HG03097 (cell line): ENCODE results near the gene ATF7.
A peak's percentile ranks its signal among the peaks of the same experiment; 100 is the strongest.

ENCODE experiments used
- ATAC-seq: cut with Tn5 transposase; IDR thresholded peaks from one replicate; pipeline ENCODE4 v1.9.1; 2021; ENCODE audit not compliant: unreplicated experiment, low FRiP score

ATF7 gene

DNA sequence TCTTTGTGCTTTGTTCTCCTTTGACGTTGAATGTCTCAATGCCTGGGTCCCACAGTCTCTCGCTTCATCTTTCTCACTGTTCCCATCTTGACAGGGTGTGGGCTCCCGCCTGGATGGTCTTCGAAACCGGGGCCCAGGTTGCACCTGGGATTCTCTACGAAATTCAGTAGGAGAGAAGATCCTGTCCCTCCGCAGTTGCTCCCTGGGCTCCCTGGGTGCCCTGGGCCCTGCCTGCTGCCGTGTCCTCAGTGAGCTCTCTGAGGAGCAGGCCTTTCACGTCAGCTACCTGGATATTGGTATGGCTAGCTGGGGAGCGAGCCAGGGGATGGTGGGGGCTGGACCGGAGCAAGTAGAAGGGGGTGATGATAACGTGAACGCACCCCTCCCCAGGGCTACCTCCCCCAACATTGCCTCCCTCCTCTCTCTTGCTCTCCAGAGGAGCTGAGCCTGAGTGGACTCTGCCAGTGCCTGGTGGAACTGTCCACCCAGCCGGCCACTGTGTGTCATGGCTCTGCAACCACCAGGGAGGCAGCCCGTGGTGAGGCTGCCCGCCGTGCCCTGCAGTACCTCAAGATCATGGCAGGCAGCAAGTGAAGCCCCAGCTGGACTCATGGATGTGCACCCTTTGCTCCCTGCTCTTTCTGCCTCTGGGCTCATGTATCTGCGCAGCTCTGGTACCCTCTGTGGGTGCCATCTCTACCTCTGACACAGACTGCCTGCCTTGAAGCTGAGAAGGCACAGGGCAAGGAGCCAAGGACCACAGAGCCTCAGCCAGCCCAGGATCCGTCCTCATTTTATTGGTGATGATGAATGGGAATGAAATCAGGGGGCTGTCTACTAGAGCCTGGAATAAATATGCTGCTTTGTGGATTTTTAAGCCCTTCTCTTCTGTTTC lies 120.4 kb downstream of the ATF7 start:
- no peak for ATAC-seq

DNA sequence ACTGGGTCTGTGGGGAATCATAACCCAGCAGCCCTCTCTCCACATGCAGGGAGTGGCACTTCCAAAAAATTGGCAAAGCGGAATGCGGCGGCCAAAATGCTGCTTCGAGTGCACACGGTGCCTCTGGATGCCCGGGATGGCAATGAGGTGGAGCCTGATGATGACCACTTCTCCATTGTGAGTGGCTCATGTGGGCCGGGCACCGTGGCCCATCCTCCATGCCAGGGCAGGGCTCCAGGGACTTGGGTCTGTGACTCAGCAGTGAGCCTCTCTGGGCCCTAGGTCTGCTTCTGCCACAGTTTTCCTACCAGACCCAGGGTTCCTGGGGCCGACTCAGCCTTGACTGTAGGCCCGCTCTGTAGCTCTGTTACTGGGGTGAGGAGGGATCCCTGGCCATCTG lies 121.1 kb downstream of the ATF7 start:
- no peak for ATAC-seq

DNA sequence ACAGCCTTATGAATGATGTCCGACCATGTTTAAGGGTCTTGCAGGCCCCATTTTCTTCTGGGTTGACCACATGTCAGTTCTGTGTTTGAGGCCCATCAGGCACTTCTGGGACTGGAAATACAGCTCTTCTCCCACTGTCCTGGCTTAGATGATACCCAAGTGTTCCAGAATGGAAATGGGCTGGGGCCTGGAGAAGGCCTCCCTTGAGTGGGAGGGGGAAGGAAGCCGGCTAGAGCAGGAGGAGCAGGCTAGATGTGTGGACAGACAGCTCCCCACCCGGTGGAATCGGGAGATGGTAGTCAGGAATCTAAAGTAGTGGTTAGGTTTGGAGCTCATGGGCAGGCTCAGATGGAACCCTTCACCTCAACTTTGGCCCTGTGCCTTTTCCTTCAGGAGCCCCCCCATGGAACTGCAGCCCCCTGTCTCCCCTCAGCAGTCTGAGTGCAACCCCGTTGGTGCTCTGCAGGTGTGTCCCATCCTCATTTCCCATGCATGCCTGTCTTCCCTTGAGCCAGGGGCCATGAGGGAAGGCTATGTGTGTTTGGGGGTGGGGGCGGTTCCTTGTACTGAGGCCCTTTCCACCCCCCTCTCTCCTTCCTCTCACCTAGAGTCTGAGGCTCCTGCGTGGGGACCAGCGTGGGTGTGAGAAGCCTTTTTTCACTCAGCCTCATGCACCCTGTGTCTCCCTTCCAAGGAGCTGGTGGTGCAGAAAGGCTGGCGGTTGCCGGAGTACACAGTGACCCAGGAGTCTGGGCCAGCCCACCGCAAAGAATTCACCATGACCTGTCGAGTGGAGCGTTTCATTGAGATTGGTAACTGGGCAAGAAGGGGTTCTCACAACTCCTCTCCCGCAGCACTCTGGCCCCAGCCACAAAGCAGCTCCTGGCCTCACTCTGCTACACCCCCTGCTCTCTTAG lies 121.9 kb downstream of the ATF7 start:
- no peak for ATAC-seq

DNA sequence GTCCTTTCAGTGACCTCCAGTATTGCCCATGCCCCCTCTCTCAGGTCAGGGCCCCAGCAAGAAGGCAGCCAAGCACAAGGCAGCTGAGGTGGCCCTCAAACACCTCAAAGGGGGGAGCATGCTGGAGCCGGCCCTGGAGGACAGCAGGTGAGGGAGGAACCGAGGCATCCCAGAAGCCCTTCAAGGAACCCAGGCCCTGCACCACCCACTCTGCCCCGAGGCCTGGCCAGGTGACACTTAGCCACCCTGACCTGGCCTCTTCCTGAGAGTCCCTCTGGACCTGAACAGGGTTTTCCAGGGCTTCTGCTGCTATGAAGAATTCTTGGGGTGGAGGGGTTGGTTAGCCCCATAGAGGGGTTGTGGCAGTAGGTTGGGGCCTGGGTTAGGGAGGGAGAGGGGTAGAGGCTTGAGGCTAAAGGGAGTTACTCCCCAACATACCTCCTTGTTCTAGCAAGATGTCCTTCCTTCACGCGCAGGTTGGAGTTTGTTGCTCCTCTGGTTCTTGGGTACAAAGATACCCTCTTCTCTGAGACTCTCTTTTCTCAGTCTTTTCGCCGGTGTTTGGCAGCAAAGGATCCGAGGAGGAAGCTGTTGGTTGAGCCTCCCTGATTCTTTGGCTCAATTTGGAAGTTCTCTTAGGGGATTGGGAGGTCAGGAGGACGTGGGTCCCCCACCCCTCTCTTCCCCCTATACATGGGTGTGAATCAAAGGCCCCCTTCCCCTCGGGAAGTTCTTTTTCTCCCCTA lies 123.0 kb downstream of the ATF7 start:
- no peak for ATAC-seq

DNA sequence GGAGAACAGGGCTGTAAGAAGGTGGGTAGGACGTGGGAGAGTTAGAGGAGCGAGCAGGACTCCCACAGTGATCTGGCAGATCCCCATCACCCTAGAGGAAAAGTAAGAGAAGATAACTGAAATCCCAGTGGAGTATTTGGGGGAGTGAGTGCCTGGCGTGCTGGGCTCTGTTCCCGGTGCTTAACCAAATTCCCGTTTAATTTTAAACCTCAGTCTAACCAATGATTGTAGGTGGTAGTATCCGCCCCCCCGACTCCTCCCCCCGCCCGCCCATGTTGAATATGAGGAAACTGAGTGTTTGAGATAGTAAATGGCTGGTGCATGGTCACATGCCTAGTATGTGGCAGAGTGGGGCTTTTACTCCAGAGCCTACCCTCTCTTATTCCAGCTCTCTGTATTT lies 123.9 kb downstream of the ATF7 start:
- ATAC-seq = no peak

DNA sequence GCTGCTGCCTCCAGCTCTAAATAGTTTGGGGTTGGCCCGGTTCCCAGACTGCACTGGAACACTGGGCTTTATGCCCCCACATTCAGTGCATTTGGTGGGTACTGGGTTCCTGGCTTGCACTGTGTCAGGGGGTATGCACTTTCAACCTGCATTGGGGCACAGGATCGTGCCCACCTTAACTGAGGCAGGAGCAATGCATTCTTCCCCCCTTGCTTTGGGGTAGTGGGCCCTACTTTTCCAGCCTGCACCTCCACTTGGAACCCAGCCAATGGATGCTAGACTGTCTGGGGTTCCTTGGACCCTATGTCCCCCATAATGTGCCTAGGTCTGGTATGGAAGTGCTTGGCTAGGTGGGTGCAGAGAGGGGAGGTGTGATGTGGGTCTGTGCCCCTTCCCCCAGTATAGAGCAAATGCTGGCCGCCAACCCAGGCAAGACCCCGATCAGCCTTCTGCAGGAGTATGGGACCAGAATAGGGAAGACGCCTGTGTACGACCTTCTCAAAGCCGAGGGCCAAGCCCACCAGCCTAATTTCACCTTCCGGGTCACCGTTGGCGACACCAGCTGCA lies 124.5 kb downstream of the ATF7 start:
- no peak for ATAC-seq

DNA sequence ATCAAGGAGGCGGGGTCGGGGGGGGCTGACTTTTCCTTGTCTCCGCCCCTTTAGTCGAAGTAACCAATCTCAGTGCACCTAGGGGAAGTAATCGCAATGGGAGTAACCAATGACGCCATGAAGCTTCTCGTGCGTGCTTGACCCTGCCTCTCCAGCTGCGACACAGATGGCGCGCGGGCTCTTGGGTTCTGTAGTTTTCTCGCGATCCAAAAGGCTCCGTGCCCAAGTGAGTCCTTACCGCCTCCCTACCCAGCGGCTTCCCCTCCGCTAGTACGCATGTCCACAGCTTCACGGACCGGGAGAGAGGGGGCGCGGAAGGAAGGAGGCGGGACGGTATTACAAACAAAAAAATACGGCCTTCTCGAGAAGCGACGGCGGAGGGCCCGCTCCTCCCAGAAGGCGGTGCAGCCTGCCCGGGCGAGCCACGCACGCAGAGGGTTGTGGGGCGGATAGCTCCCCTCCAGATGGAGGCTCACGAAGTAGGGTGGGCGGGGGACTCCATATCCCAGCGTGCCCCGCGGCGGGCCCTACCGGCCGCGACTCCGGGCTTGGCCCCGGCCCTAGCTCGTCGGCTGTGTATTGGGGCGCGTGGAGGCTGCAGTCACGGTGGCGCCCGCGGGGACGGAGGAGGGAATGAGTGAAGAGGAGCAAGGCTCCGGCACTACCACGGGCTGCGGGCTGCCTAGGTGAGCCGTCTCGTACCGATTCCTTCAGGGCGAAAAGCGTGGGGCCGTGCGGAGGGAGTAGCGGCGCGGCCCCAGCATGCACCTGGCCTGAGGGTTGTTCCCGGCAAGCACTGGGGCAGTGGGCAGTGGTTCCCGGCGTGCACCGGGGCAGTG lies 125.2 kb downstream of the ATF7 start, which contains the start of gene TARBP2:
TARBP2 (plus strand) TSS at position 508 of the 839 bp plus-strand sequence; CDS start at position 634, 126 bp downstream.
- peak; percentile 72 for ATAC-seq

DNA sequence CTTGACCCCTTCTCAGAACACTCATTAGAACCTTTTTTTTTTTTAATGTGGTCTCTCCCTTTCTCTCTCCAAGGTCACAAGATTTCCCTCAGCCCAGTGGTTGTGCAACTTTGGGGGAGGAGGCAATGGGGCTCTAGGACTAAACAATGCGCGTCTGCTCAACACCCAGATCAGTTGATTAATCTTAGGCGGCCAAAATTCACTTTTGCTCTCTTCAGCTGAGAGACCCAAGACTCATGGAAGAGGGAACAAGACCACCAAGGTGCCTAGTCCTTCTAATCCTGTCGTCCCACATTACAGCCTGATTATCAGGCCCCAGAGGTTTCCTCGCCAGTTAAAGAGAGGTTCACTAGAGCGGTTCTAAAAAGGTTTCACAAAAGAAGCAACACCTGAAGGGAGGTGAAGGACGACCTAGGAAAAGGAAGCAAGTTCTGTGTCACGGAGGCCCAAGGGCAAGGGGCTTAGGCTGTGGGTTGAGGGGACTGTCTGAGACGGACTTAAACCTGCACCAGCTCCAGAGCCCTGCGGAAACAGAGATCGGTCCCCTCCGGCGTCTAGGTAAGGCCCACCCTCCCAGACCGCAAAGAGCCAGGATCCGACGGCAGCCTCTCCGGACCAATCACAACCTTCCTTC lies 125.9 kb downstream of the ATF7 start:
- no peak for ATAC-seq

DNA sequence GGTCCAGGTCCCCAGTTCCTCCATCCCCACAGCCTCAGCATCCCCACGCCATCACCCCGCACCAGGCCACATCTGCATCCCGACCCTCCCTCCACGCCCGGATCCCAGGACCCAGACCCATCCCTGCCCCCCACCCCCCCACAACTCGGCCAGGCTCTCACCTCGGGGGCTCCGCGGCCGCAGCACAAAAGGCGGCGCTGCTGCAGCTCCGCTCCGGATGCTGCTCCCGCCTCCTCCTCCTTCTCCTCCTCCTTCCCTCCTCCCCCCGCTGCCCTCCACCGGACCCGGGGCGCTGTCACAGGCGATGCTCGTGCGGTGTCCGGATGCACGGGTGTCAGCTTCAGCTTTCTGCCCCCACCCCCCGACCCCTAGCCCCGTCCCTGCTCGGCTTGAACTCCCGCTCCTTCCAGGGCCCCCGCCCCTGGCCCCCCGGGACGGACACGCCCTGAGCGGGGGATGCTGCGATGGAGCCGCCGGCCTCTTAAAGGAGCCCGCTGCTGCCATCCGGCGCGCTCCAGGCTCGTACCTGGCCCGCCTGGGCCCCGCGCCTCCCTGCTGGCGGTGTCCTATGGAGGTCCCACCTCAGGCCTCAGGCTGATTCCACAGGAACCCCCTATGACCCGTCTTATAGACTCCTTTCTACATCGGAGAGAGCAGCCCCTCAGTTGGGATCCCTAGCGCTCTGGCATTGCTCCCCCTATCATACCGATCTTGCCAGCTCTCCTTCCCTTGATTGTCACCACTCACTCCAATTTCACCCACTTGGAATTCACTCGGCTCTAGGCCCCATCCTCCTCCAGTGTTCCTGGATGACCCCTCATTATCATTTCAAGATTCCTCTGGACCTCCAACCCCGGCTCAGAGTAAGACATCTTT lies 126.7 kb downstream of the ATF7 start, which contains the start of gene MAP3K12:
MAP3K12 (minus strand) TSS at position 193 of the 876 bp plus-strand sequence. CDS start 12,067 bp downstream, outside the sequence.
- no peak for ATAC-seq

DNA sequence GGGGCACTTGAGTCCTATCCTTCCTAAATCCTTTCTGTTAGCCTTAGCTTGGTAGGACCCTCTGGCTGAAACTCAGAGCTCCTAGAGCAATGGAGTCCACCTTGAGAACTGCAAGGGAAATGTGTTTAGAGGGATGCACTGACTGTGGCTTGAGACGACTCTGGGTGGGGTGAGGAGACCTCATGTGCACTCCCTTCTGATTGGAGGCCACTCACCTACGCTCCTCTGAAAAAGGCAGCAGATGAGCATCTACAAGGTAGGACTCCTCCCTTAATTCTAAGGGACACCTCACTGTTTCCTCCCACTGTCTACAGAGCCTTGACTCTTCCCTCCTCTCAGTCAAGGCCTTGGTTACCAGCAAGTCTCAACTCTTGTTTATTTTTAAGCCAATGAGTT lies 127.9 kb downstream of the ATF7 start:
- ATAC-seq = no peak

DNA sequence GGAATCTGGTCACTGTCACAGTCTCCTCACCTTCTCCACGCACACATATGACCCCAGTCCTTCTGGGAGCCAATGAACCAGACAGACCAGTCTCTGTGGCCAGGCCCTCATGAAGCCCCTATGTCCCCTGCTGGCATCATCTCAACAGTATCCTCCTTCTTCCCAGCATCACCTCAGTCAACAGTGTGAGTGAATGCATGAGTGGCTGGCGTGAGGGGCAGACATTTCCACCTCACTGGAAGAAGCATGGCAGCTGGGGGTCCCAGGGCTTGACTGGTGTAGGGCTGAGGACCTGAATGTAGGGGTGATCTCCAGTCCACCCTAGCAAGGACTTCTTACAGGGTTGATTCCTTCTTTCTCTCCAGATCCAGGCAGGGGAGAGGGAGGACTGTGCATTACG lies 128.7 kb downstream of the ATF7 start:
- no peak for ATAC-seq

DNA sequence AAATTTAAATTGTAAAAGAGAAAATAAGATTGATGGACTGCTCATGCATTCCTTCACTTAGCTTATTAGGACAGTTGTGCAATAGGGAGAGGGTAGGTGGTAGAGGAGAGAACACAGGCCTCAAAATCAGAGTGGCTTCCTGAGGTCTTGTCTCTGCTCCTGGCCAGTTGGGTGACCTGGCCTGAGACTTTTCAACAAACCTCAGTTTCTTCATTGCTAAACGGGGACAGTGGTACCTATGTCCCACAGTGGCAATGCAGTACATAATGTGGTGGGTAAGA lies 129.5 kb downstream of the ATF7 start:
- ATAC-seq = no peak

DNA sequence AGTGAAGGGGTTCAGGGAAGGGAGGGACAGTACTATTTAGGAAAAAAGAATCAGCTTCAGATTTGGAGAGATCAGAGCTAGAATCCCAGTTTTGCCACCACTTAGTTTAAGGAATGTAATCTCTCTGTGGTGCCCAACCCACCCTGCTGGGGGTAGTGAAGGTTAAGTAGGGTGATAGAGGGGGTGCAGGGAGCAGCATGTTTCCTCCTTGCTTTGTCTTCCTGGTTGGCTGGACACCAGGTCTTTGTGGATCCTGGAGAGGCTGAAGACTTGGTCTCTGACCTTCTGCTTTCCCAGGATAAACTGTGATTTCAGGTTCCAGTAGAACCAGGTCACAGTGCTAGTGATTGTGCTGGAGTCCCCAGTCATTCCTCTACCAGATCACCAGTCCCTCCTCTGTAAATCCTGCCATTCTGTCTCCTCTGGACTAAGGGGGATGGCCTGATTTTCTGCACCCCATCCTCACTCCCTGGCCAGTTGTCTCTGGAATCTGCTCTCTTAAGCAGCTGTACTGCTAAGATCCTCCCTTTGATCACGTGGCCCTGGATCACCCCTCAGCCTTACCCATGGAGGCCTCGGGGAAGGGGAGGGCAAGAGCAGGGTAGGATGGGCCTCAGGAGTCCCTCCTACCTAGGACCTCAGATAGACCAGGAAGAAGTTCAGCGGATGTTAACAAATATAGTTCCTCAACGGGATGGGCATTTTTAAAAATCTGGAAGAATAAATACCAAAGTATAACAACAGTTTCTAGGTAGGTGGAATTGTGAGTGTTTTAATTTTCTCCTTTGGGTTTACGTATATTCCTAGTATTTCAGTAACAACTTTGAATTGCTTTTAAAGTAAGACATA lies 130.1 kb downstream of the ATF7 start:
- ATAC-seq = no peak

DNA sequence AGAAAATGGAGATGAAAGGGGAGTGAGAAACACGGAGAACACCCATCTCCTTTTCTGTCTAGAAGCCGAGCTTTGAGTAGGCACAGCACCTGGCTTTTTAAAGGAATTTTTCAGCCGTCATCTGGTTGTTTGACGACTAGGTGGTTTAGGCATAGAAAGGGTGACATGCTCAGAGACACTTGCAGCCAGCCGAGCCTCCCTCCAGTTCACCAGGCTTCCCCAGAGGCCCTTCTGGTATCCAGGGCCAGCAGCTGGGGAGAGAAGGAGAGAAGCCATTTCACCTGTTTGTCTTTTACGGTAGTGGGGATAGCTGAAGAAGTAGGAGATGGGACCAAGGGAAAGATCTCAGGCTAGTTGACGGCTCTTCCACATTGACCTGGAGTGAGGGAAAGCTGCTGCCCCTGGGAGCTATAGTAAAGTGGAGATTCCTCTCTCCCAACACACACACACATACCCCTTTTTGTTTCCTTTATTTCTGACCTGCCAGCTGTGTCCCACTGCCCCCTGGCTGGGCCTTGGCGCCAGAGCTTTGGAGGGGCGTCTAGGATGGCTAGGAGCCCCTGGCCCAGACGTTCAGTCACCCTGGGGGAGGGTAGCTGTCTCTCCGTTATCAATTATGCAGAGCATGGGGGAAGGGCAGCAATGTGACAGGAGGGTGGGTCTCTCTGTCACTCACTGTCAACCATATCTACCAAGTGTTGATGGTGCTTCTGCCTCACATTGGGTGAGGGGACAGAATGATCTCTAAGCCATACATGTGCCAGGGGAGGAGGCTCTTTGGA lies 132.4 kb downstream of the ATF7 start:
- ATAC-seq = no peak

DNA sequence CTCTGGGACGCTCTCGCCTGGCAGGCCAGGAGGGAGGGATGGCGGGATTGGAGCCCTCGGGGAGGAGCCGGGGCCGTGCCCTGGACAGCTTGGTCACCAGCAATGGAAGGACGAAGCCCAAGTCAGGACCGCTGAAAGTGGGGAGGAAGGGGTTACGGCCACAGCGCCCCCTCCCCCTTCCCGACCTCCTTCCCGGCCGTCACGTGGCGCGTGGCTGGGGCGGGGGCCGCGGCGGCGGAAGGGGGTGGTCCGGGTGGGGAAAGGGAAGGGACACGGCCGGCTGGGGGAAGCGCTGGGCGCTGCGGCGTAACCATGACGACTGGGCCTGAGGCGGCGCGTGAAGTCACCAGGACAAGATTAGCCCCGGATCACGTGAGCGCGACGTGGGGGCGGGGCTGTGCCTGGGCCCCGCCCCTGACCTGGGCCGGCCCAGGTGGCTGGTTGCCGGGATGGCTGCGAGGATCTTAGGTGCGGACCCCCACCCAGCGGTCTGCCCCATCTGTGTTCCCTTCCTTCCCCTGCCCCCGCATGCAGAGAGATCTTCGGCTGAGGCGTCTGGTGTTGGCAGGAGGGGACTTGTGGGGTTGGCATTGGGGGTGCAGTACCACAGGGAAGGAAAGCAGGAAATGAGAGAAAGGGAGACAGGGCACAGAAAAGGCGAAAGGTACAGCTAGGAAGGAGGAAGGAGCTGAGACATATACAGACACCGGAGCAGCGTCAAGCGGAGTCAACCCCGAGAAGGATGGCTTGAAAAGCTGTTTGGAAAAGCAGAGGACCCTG lies 133.2 kb downstream of the ATF7 start:
- ATAC-seq = peak; percentile 76

DNA sequence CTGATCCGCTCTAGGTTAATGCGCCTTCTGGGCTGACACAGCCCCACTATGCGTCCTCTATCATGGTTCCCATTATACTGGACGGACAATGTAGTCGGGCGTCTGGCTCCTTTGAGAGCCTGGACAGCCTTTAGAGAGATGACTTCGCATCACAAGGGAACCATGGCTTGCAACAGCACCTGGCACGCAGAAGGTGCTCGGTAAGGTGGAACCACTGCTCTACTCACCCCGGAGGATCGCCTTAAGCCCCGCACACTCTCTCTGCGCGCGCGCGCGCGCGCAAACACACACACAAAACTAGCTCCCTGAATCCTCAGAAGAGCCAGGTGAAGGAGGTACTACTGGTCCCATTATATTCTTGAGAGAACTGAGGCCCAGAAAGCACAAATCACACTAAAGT lies 134.0 kb downstream of the ATF7 start:
- ATAC-seq = no peak
